HG02840 (cell line): ENCODE results near the gene OSBP2.

Experiments used
- ATAC-seq: cut with Tn5 transposase; IDR thresholded peaks from one replicate; pipeline ENCODE4 v1.9.1; 2021; ENCODE audit warnings: mild to moderate bottlenecking, moderate library complexity, moderate number of reproducible peaks; ENCODE audit not compliant: unreplicated experiment, low FRiP score

OSBP2 gene

GRCh38 chr22:30830907-30831306, 136.2 kb downstream of the OSBP2 start:
- no peak for ATAC-seq

- no peak for ATAC-seq
Measured at GRCh38 chr22:30832407-30832987, 137.8 kb downstream of the OSBP2 start.

- ATAC-seq: no peak
Measured at GRCh38 chr22:30833322-30833721, 138.6 kb downstream of the OSBP2 start.

- ATAC-seq: no peak
Measured at GRCh38 chr22:30837531-30837930, 142.9 kb downstream of the OSBP2 start.

GRCh38 chr22:30838111-30838510, 143.4 kb downstream of the OSBP2 start:
- no peak for ATAC-seq

GRCh38 chr22:30841273-30841672, 146.6 kb downstream of the OSBP2 start:
- ATAC-seq: no peak

GRCh38 chr22:30843245-30843644, 148.6 kb downstream of the OSBP2 start:
- ATAC-seq: no peak

- no peak for ATAC-seq
Measured at GRCh38 chr22:30847583-30847982, 152.9 kb downstream of the OSBP2 start.

- no peak for ATAC-seq
Measured at GRCh38 chr22:30855266-30855665, 160.6 kb downstream of the OSBP2 start.

GRCh38 chr22:30855677-30856518, 161.2 kb downstream of the OSBP2 start:
- ATAC-seq: no peak

GRCh38 chr22:30856741-30857502, 162.2 kb downstream of the OSBP2 start:
- ATAC-seq: no peak

GRCh38 chr22:30857791-30858190, 163.1 kb downstream of the OSBP2 start:
- ATAC-seq: no peak

- no peak for ATAC-seq
Measured at GRCh38 chr22:30858976-30859713, 164.5 kb downstream of the OSBP2 start.

- no peak for ATAC-seq
Measured at GRCh38 chr22:30859714-30860095, 165.0 kb downstream of the OSBP2 start.

GRCh38 chr22:30860176-30861105, 165.8 kb downstream of the OSBP2 start:
- ATAC-seq: no peak

- no peak for ATAC-seq
Measured at GRCh38 chr22:30861131-30861530, 166.5 kb downstream of the OSBP2 start.

- no peak for ATAC-seq
Measured at GRCh38 chr22:30861688-30862552, 167.2 kb downstream of the OSBP2 start.

GRCh38 chr22:30863081-30863833, 168.6 kb downstream of the OSBP2 start:
- ATAC-seq: no peak
